ENCODE data around the gene SLAMF9. TPM values are rescaled to one million over a fixed set of nuclear protein-coding genes. Genes with fewer than 3 reads are reported as not detected.
A peak's percentile ranks its signal among the peaks of the same experiment; 100 is the strongest.

SLAMF9 gene
- total RNA-seq, 1 donor from 2014 or later, result not detected

- no peak for DNase-seq (ENCODE audit: low spot score)
These were observed 19.6 kb downstream of the SLAMF9 start for GRCh38 chr1:159934136-159935039.

GRCh38 chr1:159933347-159933746 is 20.7 kb downstream of the SLAMF9 start:
- DNase-seq (ENCODE audit: low spot score), result no peak

- no peak for DNase-seq (ENCODE audit: low spot score)
These were observed 21.4 kb downstream of the SLAMF9 start for GRCh38 chr1:159932296-159933285.

- no peak for DNase-seq (ENCODE audit: low spot score)
These were observed 22.3 kb downstream of the SLAMF9 start for GRCh38 chr1:159931795-159932173.

GRCh38 chr1:159931101-159931794 is 22.8 kb downstream of the SLAMF9 start:
- DNase-seq (ENCODE audit: low spot score), result no peak

GRCh38 chr1:159930634-159931033 is 23.4 kb downstream of the SLAMF9 start:
- no peak for DNase-seq (ENCODE audit: low spot score)

- no peak for DNase-seq (ENCODE audit: low spot score)
These were observed 23.8 kb downstream of the SLAMF9 start for GRCh38 chr1:159930216-159930615.

GRCh38 chr1:159929155-159930051 is 24.6 kb downstream of the SLAMF9 start:
- no peak for DNase-seq (ENCODE audit: low spot score)

GRCh38 chr1:159928491-159929050 is 25.5 kb downstream of the SLAMF9 start:
- DNase-seq (ENCODE audit: low spot score), result no peak

GRCh38 chr1:159927849-159928431 is 26.1 kb downstream of the SLAMF9 start:
- DNase-seq (ENCODE audit: low spot score), result no peak

- DNase-seq (ENCODE audit: low spot score), result no peak
These were observed 26.7 kb downstream of the SLAMF9 start for GRCh38 chr1:159927211-159927848.

- no peak for DNase-seq (ENCODE audit: low spot score)
These were observed 28.3 kb downstream of the SLAMF9 start for GRCh38 chr1:159925719-159926078.

GRCh38 chr1:159924791-159925718 is 29.0 kb downstream of the SLAMF9 start, which contains the start of gene TAGLN2:
TAGLN2 (minus strand) TSS chr1:159925507; CDS start chr1:159920509, 4,998 bp downstream.
- peak; percentile 93 for DNase-seq (ENCODE audit: low spot score)

- peak; percentile 92 for DNase-seq (ENCODE audit: low spot score)
These were observed 29.8 kb downstream of the SLAMF9 start for GRCh38 chr1:159924025-159924790.

- peak; percentile 86 for DNase-seq (ENCODE audit: low spot score)
These were observed 30.6 kb downstream of the SLAMF9 start for GRCh38 chr1:159923203-159924024.

- no peak for DNase-seq (ENCODE audit: low spot score)
These were observed 31.4 kb downstream of the SLAMF9 start for GRCh38 chr1:159922511-159923202.

All from ureter (tissue), 1 donor.